Stomach (tissue), 9 donors: Measurements from ENCODE around the gene CLDN11. TPM values are rescaled to one million over a fixed set of nuclear protein-coding genes. Genes with fewer than 3 reads are reported as not detected.
A peak's percentile ranks its signal among the peaks of the same experiment; 100 is the strongest.

Experiments
- DNase-seq, 2 donors: peaks; one replicate each; pipeline versions ENCODE4 v3.0.0 to v3.0.0-alpha.2; 2013 to 2019
- H3K27ac ChIP-seq, 5 donors: fragments of 200-600 bp in 4 of 5; sonication (generic) in 4 of 5; one replicate each; pipeline ENCODE4 v1.5.1; 2013 to 2019; ENCODE audit warnings: mild to moderate bottlenecking in 1 of 5, moderate library complexity in 1 of 5
- H3K27me3 ChIP-seq, 3 donors: fragments of 200-600 bp; sonication (generic); one replicate each; pipeline ENCODE4 v1.5.1; 2017 to 2019; ENCODE audit warnings: mixed run types in 1 of 3
- H3K36me3 ChIP-seq, 4 donors: fragments of 200-600 bp; sonication (generic); 1 replicate in 3 of 4; 2 replicates in 1 of 4; pipeline ENCODE4 v1.5.1; 2016 to 2019
- H3K4me1 ChIP-seq, 4 donors: fragments of 200-600 bp; sonication (generic); one replicate each; pipeline ENCODE4 v1.5.1; 2016 to 2019
- H3K4me3 ChIP-seq, 4 donors: fragments of 200-600 bp; sonication (generic) in 3 of 4; one replicate each; pipeline ENCODE4 v1.5.1; 2016 to 2019; ENCODE audit warnings: mild to moderate bottlenecking in 1 of 4
- H3K9me3 ChIP-seq, 4 donors: fragments of 200-600 bp; sonication (generic); one replicate each; pipeline ENCODE4 v1.5.1; 2016 to 2019
- EP300 ChIP-seq: sonication (generic); formaldehyde crosslinking; IDR thresholded peaks from one replicate; pipeline ENCODE4 v1.6.1; 2017; ENCODE audit warnings: antibody characterized with exemption
- POLR2A ChIP-seq, 4 donors: fragments of 450-650 bp; IDR thresholded peaks; one replicate each; pipeline ENCODE4 v1.6.1; 2016; ENCODE audit warnings: antibody characterized with exemption in 4 of 4, control low read depth in 2 of 4, mild to moderate bottlenecking in 1 of 4, moderate library complexity in 1 of 4
- POLR2AphosphoS5 ChIP-seq, 3 donors: sonication (generic); formaldehyde crosslinking; IDR thresholded peaks; one replicate each; pipeline ENCODE4 v1.6.1; 2016; ENCODE audit warnings: antibody characterized with exemption in 3 of 3
- WGBS, 5 donors: extraction: QIAGEN DNeasy Blood & Tissue Kit in 3 of 5; methylation state at CpG; one replicate each; pipeline versions ENCODE4 v1.1.5 to v1.1.7; 2013 to 2018; 5-methylcytosine and 5-hydroxymethylcytosine counted together
- intact Hi-C: fragments of 100-400 bp; cut with DNase I; formaldehyde crosslinking; loops from one replicate; pipeline ENCODE4 v1.15.1; 2023; ENCODE audit warnings: low total_unique reads
- polyA plus RNA-seq, 3 donors: library from polyadenylated mRNA; stranded (reverse); fragments of 200-250 nt; gene quantifications; one replicate each; pipeline ENCODE4 v1.2.3, GENCODE V29; 2013
- total RNA-seq, 5 donors: library from RNA; depleted of rRNA; stranded (reverse); fragments of >200 nt; gene quantifications; one replicate each; pipeline versions ENCODE4 v1.1.0 to v1.2.3, GENCODE V29; 2014 to 2016
- TF ChIP-seq, protein P1 (sequence below), 7 experiments: fragments of 450-650 bp in 4 of 7; fragments of 200-600 bp in 3 of 7; sonication (generic) in 3 of 7; IDR thresholded peaks; one replicate each; pipeline ENCODE4 v1.5.1; 2016 to 2019; ENCODE audit warnings: antibody characterized with exemption in 7 of 7, control low read depth in 2 of 7, mild to moderate bottlenecking in 1 of 7
- donor health status: healthy with polysubstance abuse.
- donor health status: Bipolar disorder and iron deficiency.
- donor health status: healthy.

CLDN11 gene
- total and polyA plus RNA-seq, 8 donors = 1.00 to 13.0 (median 4.3) TPM; not detected in 2

DNA sequence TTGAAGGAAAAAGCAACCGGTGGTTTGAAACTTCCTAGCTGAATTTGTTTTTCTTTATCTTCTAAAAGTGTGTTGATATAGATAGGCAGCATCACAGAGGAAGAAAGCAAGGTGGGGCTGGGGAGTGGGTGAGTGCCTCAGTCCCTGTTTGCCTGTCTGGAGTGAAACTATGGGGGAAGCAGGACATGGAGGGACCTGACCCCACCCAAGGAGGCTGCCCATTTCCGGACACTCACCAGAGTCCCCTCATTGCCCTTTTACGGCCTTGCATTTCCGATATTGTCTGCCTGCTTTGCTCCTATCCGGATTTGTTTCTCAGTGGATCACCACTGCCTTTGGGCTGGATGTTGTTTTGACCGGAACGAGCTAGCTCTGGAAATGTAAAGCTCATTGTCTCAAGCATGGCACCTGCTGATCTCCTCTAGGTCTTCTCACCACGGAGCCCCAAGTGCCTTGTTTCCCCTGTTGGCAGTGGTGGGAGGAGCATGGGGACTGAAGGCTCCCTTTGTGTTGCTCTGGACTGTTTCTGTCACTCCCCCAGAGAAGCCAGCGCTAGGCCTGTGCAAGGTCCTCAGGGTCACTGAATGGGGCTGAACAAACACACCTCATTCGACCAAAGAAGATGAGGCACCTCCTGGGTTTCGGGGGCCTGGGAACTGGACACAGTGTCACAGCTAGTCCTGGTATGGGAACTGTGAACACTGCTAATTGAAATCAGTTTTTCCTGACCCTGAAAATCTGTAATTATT, 7.0 kb downstream of the CLDN11 start:
- H3K27ac ChIP-seq = no peak overlapping the region
- DNase-seq = peak in 1 of 2 donors; percentile 33
- peaks cover 0 to under 1% (median 0%) of the 10 kb centered on the region in 3 donors for H3K27me3 ChIP-seq
- TF ChIP-seq POLR2A (IDR thresholded peaks at IDR 0.05) (no peak), POLR2AphosphoS5 (IDR thresholded peaks at IDR 0.05) (no peak), EP300 (no peak)
- TF ChIP-seq, protein P1, sequence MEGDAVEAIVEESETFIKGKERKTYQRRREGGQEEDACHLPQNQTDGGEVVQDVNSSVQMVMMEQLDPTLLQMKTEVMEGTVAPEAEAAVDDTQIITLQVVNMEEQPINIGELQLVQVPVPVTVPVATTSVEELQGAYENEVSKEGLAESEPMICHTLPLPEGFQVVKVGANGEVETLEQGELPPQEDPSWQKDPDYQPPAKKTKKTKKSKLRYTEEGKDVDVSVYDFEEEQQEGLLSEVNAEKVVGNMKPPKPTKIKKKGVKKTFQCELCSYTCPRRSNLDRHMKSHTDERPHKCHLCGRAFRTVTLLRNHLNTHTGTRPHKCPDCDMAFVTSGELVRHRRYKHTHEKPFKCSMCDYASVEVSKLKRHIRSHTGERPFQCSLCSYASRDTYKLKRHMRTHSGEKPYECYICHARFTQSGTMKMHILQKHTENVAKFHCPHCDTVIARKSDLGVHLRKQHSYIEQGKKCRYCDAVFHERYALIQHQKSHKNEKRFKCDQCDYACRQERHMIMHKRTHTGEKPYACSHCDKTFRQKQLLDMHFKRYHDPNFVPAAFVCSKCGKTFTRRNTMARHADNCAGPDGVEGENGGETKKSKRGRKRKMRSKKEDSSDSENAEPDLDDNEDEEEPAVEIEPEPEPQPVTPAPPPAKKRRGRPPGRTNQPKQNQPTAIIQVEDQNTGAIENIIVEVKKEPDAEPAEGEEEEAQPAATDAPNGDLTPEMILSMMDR (IDR thresholded peaks at IDR 0.05) = no peak
- H3K4me3 ChIP-seq = no peak overlapping the region
- intact Hi-C loops = no loop called here
- H3K36me3 ChIP-seq = peaks cover 0 to 5% (median 0%) of the 10 kb centered on the region in 4 donors
- 58 to 71% (median 66%) methylated on average over 11 of the region's 11 CpGs for WGBS, 5 donors
- H3K9me3 ChIP-seq = no peaks in the 10 kb centered on the region
- peaks cover 0 to under 1% (median 0%) of the 10 kb centered on the region in 4 donors for H3K4me1 ChIP-seq

DNA sequence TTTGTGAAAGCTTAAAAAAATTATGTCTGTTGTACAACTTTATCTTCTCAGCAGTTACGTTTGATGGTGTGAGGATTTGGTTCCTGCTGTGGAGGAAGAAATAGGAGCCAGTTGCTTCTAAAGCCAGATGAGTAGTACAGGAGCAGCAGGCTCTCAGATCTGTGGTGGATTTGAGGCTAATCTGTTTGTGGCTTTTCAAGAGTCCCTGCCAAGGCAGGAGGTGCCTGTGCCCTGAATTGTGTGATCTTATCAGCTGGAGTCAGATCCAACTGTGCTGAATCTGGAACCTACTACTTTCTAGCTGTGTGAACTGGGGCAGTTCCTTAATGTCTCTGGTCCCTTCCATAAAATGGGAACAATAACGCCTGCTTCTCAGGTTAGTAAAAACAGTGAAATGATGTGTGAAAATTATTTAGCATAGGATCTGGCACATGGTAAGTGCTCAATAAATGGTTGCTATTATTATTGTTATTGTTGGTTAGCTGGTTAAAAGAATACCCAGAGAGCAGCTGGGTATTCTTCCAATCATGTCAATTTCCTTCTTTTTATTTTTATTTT, 7.7 kb downstream of the CLDN11 start:
- peaks cover 0 to 5% (median 0%) of the 10 kb centered on the region in 4 donors for H3K36me3 ChIP-seq
- H3K27me3 ChIP-seq = no peaks in the 10 kb centered on the region
- TF ChIP-seq, protein P1 (IDR thresholded peaks at IDR 0.05) = no peak
- WGBS, 5 donors = 57 to 77% (median 68%) methylated on average over 2 of the region's 2 CpGs
- H3K27ac ChIP-seq = no peak overlapping the region
- intact Hi-C loops = no loop called here
- H3K4me3 ChIP-seq = no peak overlapping the region
- no peaks in the 10 kb centered on the region for H3K9me3 ChIP-seq
- no peaks in the 10 kb centered on the region for H3K4me1 ChIP-seq
- no peak for DNase-seq

DNA sequence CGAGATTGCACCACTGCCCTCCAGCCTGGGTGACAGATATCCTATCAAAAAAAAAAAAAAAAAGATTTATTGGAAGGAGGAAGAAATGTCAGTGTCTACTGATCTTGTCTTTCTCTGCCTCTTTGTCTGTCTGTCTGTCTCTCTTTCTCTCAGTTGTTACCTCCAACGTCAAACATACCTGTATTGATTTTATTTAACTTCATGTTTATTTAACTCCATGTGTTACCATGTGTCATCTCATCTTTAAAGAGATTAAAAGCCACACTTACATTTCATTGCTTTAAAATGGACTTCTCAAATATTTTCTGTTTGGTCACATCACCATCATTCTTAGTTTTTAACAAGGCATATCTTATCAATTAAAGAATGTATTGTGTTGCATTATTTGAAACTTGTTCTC, 9.4 kb downstream of the CLDN11 start:
- Histone ChIP-seq H3K36me3 (peaks cover 0 to 5% (median 0%) of the 10 kb centered on the region in 4 donors), H3K4me3 (no peak overlapping the region), H3K4me1 (no peaks in the 10 kb centered on the region), H3K27me3 (no peaks in the 10 kb centered on the region), H3K27ac (no peak overlapping the region), H3K9me3 (no peaks in the 10 kb centered on the region)
- TF ChIP-seq, protein P1 (IDR thresholded peaks at IDR 0.05) = no peak
- no peak for TF ChIP-seq EP300
- TF ChIP-seq POLR2AphosphoS5 (IDR thresholded peaks at IDR 0.05) = no peak
- TF ChIP-seq POLR2A (IDR thresholded peaks at IDR 0.05) = no peak
- DNase-seq = no peak
- intact Hi-C loops = no loop called here
- 61 to 77% (median 74%) methylated on average over 2 of the region's 2 CpGs for WGBS, 5 donors

DNA sequence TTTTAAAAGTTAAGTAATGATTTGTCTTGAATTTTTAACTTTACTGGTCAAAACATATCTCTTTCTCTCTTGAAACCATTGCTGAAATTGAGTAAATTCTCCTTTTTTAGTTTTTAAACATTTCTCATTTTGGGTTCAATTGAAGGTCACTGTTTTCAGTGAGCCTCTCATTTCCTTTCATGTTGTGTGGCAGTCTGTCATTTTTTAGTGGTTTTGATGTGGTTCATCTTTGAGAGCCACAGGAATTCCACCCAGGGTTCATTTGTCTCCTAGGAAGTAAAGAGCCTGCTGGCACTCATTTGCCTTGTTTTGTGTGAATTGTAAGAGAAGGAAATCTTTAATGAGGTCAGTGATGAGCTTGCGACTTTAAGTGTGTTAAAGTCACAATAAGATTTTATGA, 10.4 kb downstream of the CLDN11 start:
- H3K4me3 ChIP-seq = no peak overlapping the region
- no peak overlapping the region for H3K27ac ChIP-seq
- no peak for TF ChIP-seq POLR2A (IDR thresholded peaks at IDR 0.05)
- no peak for TF ChIP-seq EP300
- TF ChIP-seq, protein P1 (IDR thresholded peaks at IDR 0.05) = no peak
- TF ChIP-seq POLR2AphosphoS5 (IDR thresholded peaks at IDR 0.05) = no peak

More for the DNA sequence above, 10.4 kb downstream of the CLDN11 start:
- no peaks in the 10 kb centered on the region for H3K4me1 ChIP-seq
- intact Hi-C loops = no loop called here
- WGBS, 5 donors = 79 to 93% (median 90%) methylated on average over 1 of the region's 1 CpG
- no peaks in the 10 kb centered on the region for H3K9me3 ChIP-seq
- no peak for DNase-seq
- H3K27me3 ChIP-seq = no peaks in the 10 kb centered on the region
- peaks cover 0 to 3% (median 0%) of the 10 kb centered on the region in 4 donors for H3K36me3 ChIP-seq
